Eye (tissue), 1 donor: ENCODE data around the gene TOB2.
"Not testable (repeated sequence)": the region's sequence is repeated elsewhere in the genome, so short reads cannot be mapped to it uniquely, and the experiment has no call there.

Experiments used
- DNase-seq: peaks from one replicate; pipeline ENCODE4 v3.0.0-alpha.2; 2015

Gene TOB2

GRCh38 chr22:41468381-41469217, 22.0 kb upstream of the TOB2 start, which contains the start of the genes ACO2 and PHF5A:
Gene ACO2 (plus strand): TSS chr22:41469117. CDS start chr22:41469147, 30 bp downstream.
Gene PHF5A (minus strand): TSS chr22:41468692. CDS start chr22:41468653, 39 bp downstream.
- DNase-seq: peak; percentile 100

- peak; percentile 93 for DNase-seq
Observed at GRCh38 chr22:41461901-41462300, 15.3 kb upstream of the TOB2 start.

- not testable (repeated sequence) for DNase-seq
Observed at GRCh38 chr22:41460071-41460470, 13.5 kb upstream of the TOB2 start.

- DNase-seq: no peak
Observed at GRCh38 chr22:41459431-41459830, 12.8 kb upstream of the TOB2 start.

GRCh38 chr22:41458161-41458728, 11.6 kb upstream of the TOB2 start:
- no peak for DNase-seq

- peak; percentile 100 for DNase-seq
Observed at GRCh38 chr22:41448189-41448808, 1.7 kb upstream of the TOB2 start.

GRCh38 chr22:41447435-41448188, 1.0 kb upstream of the TOB2 start:
- peak; percentile 94 for DNase-seq

- no peak for DNase-seq
Observed at GRCh38 chr22:41446057-41446501, 522 bp downstream of the TOB2 start.

GRCh38 chr22:41445129-41446056, 1.2 kb downstream of the TOB2 start:
- DNase-seq: peak; percentile 74

GRCh38 chr22:41444360-41445128, 2.1 kb downstream of the TOB2 start:
- peak; percentile 99 for DNase-seq

GRCh38 chr22:41442240-41442792, 4.3 kb downstream of the TOB2 start:
- no peak for DNase-seq

- not testable (repeated sequence) for DNase-seq
Observed at GRCh38 chr22:41440511-41440910, 6.1 kb downstream of the TOB2 start.

- no peak for DNase-seq
Observed at GRCh38 chr22:41437198-41437597, 9.4 kb downstream of the TOB2 start.

GRCh38 chr22:41436322-41437113, 10.1 kb downstream of the TOB2 start:
- DNase-seq: no peak

- DNase-seq: no peak
Observed at GRCh38 chr22:41435560-41435959, 11.0 kb downstream of the TOB2 start.

- not testable (repeated sequence) for DNase-seq
Observed at GRCh38 chr22:41434361-41435003, 12.1 kb downstream of the TOB2 start.

- DNase-seq: not testable (repeated sequence)
Observed at GRCh38 chr22:41433480-41433879, 13.1 kb downstream of the TOB2 start.

GRCh38 chr22:41431656-41432055, 14.9 kb downstream of the TOB2 start:
- DNase-seq: no peak

GRCh38 chr22:41429951-41430332, 16.7 kb downstream of the TOB2 start:
- no peak for DNase-seq
